ENCODE data around the gene SLC18A3.

SLC18A3 gene

DNA sequence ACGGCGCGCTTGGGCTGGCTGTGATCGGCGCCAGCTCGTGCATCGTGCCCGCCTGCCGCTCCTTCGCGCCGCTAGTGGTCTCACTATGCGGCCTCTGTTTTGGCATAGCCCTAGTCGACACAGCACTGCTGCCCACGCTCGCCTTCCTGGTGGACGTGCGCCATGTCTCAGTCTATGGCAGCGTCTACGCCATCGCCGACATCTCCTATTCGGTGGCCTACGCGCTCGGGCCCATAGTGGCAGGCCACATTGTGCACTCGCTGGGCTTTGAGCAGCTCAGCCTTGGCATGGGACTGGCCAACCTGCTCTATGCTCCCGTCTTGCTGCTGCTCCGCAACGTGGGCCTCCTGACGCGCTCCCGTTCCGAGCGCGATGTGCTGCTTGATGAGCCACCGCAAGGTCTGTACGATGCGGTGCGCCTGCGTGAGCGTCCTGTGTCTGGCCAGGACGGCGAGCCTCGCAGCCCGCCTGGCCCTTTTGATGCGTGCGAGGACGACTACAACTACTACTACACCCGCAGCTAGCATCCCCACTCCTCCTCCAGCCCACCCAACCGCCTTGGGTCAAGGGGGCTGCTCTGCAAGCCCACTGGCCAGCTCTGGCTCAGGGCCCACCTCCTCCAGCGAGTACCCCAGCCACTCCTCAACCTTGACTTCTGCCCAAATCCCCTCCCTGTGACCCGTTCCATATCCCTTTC is 1.9 kb downstream of the SLC18A3 start:
- no peak for DNase-seq (ENCODE audit: low read depth)

DNA sequence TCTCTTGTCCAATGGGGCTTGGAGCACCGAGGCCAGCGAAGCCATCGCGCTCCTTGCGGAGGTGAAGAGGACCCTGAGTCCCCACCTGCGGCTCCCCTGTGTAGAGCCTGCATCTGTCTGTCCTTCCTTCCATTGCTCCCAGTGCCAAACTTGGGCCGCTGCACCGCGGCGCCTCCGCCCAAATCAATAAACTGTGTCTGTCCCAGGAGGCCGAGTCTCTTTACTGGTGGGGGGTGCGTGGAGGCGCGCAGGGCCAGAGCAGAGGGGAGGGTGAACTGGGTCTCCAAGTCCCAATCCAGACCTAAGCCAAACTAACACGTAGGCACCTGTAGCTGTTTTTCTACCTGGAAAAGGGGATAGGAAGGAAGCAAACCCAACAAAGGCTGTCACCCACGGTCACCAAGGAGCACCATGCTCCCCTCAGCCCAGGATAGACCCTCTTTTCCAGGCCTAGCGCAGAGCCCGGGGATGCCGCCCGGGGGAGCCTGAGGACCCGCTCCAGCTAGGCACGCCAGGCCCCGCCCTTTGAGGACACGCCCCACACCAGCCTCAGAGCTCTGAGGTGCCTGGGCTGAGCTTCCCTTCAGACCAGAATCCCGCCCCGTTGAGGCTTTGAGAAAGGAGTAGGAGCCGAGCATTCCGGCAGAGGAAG is 2.5 kb downstream of the SLC18A3 start:
- no peak for DNase-seq (ENCODE audit: low read depth)

DNA sequence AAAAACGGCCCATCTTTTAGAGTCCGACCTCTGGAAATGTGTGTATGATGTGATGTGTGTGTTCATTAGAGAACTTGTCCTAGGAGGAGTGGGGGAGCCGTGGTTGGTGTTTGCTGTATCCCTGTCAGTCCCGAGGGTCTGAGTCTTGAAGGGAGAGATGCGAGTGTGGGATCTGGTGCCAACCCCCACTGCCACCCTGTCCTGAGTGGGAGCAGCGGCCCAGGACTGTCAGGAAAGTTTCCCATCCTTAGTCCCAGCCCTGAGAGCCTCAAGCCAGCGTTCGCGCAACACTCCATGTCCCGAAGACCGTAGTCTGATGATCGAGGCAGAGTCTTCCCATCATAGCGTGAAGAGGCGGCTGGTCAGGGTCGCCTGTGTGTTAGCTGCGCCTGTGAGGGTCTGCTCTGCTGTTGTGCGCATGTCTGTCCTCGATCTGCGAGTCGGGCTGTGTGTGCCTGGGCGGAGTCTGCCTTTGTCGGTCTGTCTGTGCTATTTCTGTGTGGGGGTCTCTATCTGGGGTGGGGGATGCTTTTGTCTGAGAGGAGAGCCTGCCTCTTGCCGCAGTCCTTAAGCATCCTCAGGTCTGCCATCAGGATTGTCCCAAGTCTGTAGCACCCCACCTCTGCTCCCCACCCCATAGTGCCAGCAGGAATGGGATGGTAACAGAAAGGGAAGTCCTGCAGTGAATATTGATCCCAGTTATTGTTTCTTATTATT is 3.2 kb downstream of the SLC18A3 start:
- no peak for DNase-seq (ENCODE audit: low read depth)

DNA sequence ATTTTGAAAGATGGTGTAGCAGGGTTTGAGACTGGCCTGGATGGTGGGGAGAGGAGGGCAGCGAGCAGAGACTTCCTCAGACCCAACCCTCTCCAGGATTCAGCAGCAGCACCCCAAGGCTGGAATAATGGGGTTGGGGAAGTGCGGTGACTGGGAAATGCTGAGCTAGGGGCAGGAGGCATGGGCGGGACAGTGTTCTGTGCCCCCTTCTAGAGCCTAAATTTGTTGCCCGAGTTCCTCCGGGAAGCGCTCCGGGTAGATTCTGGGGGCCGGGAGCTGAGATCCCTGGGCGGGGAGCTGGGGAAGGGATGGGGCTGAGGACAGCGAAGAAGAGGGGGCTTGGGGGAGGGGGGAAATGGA is 3.8 kb downstream of the SLC18A3 start, which contains the start of gene CHAT:
TSS of gene CHAT (plus strand) at position 156 of the 360 bp plus-strand sequence. CDS start at position 309, 153 bp downstream.
- DNase-seq (ENCODE audit: low read depth), result no peak

DNA sequence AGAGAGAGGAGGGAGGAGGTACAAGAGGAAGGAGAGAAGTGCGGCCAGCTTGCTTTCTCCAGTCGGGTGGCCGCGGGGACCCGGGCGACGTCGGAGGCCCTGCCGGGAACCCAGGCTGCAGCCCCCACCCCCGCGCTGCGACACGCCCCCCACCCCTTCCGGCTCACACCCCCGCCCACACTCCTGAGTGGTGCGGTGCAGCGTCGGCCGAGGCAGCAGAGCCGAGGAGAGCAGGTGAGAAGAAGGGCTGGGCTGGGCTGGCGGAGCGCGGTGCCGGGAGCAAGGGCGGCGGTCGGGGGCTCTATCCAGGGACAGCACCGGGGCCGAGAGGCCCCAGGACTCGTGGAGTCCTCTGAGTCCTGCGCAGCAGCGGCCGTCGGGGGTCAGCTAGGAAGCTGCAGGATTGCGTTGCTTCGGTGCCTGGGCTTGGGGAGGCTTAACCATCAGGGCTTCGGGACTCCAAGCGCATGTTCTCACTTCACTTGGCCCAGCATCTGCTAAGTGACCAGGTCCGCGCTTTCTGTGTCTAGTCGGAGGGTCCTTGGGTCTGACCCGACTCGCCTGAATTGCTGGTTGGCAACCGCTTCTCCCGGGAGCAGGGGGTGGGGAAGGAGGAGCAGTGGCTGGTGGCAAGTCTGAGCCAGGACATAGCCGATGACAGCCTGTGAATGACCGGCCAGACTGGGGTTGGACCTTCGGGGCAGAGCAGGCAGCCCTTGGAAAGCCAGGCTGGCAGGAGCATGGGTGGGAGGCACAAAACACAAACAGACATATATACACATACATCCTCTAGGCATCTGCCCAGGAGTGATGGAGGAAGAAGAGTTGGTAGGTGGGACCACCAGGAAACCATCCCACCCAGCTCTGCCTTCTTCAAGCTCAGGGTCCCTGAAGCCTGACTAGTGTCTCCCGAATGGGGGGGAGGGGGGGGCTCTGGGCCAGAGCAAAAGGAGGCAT is 4.4 kb downstream of the SLC18A3 start:
- DNase-seq (ENCODE audit: low read depth), result no peak

DNA sequence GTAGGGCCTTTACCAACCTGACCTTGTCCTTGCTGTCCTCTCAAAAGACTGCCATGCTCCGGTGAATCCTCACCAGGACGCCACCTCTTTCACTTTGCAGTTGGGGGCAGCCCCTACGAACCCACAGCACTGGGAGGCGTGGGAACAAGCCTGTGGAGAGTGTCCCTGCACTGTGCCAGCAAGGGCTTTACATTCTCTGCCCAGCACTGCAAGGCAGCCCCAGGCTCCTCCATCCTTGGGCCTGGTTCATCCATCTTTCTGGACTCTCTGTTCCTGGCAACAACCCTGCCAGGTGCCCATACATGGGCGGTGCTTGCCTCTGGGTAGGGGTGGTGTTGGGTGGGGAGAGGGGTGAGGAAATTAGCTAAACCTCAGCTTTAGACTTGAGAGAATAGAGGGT is 5.1 kb downstream of the SLC18A3 start:
- DNase-seq (ENCODE audit: low read depth), result no peak

DNA sequence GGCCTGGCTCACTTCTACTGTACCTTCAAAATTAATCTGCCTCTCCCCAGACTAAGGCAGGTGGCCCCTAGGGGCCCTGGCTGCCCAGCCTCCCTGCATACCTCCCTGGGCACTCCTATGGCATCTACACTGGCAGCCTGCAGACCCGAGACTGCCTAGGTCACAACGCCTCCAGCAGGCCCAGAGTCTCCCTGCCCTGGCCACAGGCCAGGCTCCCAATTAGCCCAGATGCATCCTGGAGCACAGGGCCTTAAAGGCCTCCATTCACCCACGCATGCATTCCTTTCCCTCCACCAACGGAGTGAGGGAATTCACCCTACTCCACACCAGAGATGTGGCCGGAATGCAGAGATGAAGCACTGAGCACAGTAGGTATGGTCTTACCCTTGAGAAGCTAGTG is 5.6 kb downstream of the SLC18A3 start:
- DNase-seq (ENCODE audit: low read depth), result no peak

DNA sequence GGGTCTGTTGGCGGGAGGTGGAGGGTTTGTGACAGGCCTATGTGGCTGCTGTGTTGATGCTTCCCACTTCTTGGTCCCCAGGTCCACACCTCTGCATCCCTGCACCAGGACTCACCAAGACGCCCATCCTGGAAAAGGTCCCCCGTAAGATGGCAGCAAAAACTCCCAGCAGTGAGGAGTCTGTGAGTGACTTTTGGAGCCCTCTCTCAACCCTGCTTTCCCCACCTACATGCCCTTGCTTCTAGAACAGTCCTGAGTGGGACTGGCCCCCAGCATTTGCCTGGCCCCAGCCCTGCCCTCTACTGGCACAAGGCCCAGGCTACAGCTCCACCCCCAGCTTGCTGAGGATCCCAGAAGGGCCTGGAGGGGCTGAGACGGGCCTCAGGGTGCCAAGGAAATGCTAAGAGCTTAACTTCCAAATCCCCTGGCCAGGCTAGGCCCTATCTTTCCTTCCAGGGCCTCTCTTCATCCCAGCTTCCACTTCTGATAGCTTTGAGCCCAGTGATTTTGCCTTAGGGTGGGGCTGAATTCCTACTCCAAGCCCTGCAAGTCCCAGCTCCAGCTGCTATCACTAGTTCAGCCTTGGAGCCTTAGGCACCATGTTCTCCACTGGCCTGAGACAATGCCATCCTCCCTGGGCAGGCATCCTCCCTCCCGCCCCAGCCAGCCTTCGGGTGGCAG is 6.5 kb downstream of the SLC18A3 start:
- no peak for DNase-seq (ENCODE audit: low read depth)

DNA sequence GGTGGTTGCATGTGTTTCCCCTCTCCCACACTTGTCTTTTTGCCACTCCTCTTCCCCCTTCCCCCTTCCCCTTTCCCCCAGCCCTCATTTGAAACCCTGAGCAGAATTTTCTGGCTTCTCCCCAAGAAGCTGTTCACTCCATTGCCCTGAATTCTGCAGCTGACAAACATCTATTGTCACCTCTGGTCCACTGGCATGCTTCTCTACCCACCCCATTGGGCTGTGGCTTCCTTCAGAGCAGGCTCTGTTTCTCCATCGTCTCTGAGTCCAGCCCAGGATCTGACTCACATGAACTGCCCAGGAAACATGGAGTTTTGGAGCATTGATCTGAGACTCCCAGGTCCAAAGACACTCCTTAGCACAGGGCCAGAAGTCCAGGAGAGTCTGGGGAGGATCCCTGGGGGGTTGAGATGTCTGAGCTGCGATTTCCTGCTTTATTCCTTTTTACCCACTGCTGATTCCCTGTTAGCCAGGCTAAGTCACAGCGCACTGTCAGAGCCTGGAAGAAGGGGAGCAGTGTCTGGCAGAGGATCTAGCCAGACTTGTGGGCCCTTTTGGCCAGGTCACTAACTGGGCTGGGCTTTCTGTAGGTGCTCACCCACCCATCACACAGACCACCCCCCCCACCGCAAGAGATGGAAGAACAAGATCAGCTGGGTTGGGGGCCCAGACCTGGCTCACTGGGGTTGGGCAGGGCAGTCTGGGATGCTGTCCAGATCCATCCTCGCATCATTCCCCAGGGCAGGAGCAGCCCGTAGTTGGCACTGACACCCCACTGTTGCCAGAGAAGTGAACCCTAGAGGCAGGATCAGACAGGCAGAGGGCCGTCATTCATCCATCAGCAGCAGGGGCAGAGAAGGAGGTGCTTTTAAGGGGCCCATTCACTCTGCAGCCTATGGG is 7.3 kb downstream of the SLC18A3 start:
- DNase-seq (ENCODE audit: low read depth), result no peak

DNA sequence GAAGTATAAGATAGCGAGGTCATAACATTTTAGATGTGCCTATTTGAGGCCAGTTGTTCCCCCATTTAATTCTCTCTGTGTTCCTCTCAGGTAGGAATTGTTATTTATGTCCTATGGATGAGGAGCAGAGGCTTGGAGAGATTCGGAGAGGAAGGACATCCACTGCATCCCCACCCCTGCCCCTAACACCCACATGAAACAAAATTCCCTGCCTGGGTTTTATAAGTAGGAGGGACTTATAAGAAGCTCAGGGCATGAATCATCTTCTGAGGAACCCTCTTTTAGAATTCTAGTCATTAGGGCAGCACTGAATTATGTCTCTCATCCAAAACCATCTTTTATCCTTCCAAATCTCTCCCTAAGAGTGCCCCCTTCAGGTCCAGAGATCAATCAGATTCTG is 8.7 kb downstream of the SLC18A3 start:
- no peak for DNase-seq (ENCODE audit: low read depth)

DNA sequence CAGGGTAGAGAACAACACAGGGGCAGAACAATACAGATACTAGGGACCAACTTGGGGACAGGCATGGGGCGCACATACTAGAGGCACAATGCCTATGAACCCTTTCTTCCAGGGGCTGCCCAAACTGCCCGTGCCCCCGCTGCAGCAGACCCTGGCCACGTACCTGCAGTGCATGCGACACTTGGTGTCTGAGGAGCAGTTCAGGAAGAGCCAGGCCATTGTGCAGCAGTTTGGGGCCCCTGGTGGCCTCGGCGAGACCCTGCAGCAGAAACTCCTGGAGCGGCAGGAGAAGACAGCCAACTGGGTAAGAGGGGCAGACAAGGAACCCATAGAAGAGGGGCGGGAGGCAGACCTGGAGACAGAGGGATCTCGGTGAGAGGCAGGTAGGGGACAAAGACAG is 9.5 kb downstream of the SLC18A3 start:
- no peak for DNase-seq (ENCODE audit: low read depth)

DNA sequence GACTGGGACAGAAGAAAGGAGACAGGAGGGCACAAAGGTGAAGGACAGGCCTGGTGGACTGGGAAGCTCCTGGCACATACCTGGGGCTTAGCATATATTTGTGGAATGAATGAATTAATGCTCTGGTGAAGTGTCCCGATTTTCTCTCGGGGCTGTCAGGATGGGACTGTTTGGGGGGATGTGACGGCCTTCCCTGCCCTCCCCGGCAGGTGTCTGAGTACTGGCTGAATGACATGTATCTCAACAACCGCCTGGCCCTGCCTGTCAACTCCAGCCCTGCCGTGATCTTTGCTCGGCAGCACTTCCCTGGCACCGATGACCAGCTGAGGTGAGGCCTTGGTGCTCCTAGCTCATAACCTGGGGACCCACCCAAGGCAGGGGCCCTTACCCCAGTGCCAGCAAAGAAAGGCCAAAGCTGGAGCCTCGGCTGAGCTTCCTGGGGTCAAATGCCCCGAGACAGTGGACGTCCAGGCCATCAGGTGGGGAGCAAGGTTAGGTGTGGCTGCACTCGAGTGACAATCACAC is 10.2 kb downstream of the SLC18A3 start:
- no peak for DNase-seq (ENCODE audit: low read depth)

DNA sequence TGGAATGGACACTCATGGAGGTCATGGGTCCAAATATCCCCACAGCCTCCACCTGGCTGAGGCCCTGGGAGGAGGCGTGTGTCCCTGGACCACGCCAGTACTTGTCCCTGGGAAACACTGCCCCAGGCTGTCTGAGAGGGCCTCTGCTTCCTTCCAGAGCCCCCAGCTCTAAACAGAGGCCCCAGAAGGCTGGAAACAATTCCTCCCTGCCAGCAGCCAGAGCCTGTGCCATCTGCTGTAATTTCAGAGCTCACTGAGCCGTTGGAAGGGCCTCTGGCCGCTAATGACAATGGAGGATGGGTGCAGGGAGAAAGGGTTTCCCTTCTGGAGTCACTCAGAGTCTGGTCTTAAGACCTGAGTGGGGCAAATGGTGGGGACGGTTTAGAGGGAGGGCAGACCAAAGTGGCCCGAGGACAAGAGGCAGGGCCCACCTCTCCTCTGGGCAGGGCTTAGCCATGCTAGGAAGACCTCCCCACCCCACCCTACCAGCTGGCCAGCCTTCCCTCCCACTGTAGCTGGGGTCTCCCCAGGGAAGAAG is 10.8 kb downstream of the SLC18A3 start:
- DNase-seq (ENCODE audit: low read depth), result no peak

DNA sequence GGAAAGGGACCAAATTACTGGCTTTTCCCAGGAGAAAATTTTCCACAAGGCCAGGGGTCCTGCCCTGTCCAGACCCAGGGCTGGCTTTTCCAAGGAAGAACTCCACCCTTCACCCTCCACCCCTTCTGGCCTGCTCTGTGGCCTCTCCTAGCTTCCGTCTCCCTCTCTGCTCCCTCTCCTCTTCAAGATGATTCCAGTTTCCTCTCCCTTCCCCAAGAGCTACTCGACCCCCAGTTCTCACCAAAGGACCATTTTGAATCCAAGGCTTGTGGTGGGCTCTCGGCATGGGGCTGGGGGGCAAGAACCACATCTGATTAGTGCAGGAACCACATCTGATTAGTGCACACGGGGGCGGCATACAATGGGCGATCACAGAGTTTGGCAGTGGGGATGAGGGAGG is 11.5 kb downstream of the SLC18A3 start:
- no peak for DNase-seq (ENCODE audit: low read depth)

DNA sequence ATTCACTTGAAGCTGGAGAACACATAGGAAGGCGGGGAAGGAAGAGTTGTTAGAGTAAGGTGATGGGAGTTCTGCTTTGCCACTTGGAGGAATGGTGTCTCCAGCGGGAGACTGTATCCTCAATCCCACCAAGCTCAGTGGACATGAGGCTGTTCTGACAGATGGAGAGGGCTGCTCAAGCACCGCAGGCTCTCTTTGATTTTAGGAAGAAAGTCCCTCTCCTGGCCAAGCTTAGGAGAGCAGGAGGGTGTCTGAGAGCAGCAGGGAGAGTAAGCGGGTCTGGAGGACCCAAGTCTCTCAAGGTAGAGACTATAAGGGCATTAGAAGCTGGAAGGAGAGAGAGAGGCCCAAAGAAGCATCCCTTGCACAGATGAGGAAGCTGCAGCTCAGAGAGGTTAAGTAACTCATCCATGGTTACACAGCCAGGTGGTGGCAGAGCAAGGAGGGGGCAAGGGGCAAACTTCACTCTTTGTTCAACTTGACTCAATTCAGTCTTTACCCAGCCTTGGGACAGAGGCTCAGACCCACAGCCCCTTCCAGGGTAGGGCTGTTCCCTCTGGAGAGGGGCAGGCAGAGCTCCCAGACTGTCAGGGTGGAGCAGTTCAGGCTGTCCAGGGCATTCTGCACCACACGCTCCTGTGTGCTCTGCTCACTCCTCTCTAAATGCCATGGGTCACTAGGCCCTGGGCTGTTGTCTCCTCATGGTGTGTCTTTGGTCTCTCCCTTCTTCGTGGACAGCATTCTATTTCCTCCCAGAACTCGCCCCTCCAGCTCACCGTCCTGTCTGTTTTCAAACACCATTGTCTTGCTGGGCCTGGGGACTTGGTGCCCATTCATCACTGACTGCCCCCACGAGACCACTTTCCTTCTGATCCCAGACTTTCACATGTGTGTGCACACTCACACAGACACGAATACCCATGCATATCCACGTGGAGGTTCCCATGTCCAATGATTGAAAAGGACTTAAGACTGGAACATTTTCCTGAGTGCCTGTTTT is 12.6 kb downstream of the SLC18A3 start:
- DNase-seq (ENCODE audit: low read depth), result no peak

DNA sequence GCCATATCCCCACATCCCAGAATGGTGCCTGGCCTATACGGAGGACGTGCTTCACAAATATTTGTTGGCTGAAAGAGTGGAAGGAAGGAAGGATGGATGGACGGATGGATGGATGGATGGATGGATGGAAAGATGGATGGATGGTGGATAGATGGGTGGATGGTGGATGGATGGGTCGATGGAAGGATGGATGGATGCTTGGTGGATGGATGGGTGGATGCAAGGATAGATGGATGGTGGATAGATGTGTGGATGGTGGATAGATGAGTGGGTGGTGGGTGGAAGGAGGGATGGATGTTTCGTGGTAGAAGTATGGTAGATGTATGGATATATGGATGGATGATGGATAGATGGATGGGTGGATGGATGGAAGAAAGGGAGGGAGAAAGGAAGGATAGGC is 14.5 kb downstream of the SLC18A3 start:
- no peak for DNase-seq (ENCODE audit: low read depth)

DNA sequence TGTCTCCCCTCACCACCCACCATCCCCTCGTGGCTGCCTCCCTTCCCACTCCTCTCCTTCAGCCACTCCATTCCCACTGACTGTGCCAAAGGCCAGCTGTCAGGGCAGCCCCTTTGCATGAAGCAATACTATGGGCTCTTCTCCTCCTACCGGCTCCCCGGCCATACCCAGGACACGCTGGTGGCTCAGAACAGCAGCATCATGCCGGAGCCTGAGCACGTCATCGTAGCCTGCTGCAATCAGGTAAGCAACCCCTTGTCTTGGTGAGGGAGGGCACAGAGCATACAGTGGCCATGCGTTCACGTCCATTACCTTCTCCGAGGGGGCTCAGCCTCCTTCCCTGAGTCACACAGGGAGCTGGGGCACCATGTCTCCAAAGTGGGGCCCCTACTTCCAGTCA is 15.3 kb downstream of the SLC18A3 start:
- no peak for DNase-seq (ENCODE audit: low read depth)

DNA sequence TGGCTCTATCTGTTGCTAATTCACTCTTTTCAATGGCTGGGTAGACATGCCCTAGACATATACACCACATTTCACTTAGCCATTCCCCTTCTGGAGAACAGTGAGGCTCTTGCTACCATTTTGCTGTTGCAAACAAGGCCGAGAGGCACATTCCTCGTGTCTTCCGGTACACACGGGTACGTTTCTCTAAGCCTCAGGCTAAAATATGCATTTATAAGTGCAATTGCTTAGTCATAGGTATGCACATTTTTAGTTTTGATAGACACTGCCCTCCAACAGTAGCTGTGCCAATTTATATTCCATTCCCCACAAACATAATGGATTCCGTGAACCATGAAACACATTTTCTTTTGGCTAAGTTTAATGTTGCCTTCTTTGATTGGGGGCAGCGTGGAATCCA is 16.9 kb downstream of the SLC18A3 start:
- DNase-seq (ENCODE audit: low read depth), result no peak
